HEK293 (cell line): ENCODE results near the gene UNC5B.
A peak's percentile ranks its signal among the peaks of the same experiment; 100 is the strongest.

Experiments
- GFI1B ChIP-seq: fragments of 450-650 bp; formaldehyde crosslinking; IDR thresholded peaks from 2 replicates; pipeline ENCODE4 v1.5.1; 2016; ENCODE audit warnings: missing biosample characterization, missing genetic modification characterization
- HOXA7 ChIP-seq: sonication (generic); formaldehyde crosslinking; IDR thresholded peaks from 2 replicates; pipeline ENCODE4 v1.8.1; 2022; ENCODE audit warnings: missing genetic modification reagents, borderline replicate concordance
- PRDM1 ChIP-seq: fragments of 450-650 bp; formaldehyde crosslinking; IDR thresholded peaks from 2 replicates; pipeline ENCODE4; 2016; ENCODE audit warnings: missing biosample characterization, missing genetic modification characterization
- REPIN1 ChIP-seq: fragments of 450-650 bp; formaldehyde crosslinking; IDR thresholded peaks from 2 replicates; pipeline ENCODE4 v1.5.1; 2017; ENCODE audit warnings: missing biosample characterization, missing genetic modification characterization, low read depth
- SCRT1 ChIP-seq: fragments of 450-650 bp; formaldehyde crosslinking; IDR thresholded peaks from 2 replicates; pipeline ENCODE4 v1.5.1; 2016; ENCODE audit warnings: missing biosample characterization, missing genetic modification characterization, borderline replicate concordance
- YY2 ChIP-seq: fragments of 450-650 bp; formaldehyde crosslinking; IDR thresholded peaks from 2 replicates; pipeline ENCODE4 v1.5.1; 2016; ENCODE audit warnings: missing biosample characterization, missing genetic modification characterization
- ZFP41 ChIP-seq: fragments of 450-650 bp; formaldehyde crosslinking; IDR thresholded peaks from 2 replicates; pipeline ENCODE4 v1.5.1; 2016; ENCODE audit warnings: missing biosample characterization, missing genetic modification characterization, borderline replicate concordance
- ZIC2 ChIP-seq: fragments of 450-650 bp; formaldehyde crosslinking; IDR thresholded peaks from 2 replicates; pipeline ENCODE4 v1.5.1; 2016; ENCODE audit warnings: missing biosample characterization, missing genetic modification characterization
- ZNF112 ChIP-seq: fragments of 450-650 bp; formaldehyde crosslinking; IDR thresholded peaks from 2 replicates; pipeline ENCODE4 v1.5.0; 2017; ENCODE audit warnings: missing biosample characterization, missing genetic modification characterization
- ZNF146 ChIP-seq: fragments of 450-650 bp; formaldehyde crosslinking; IDR thresholded peaks from 2 replicates; pipeline ENCODE4 v1.5.1; 2016; ENCODE audit warnings: missing biosample characterization, missing genetic modification characterization
- ZNF16 ChIP-seq: fragments of 450-650 bp; formaldehyde crosslinking; IDR thresholded peaks from 2 replicates; pipeline ENCODE4 v1.5.1; 2016; ENCODE audit warnings: low read depth, missing biosample characterization, missing genetic modification characterization
- ZNF169 ChIP-seq: fragments of 450-650 bp; formaldehyde crosslinking; IDR thresholded peaks from 2 replicates; pipeline ENCODE4 v1.5.1; 2016; ENCODE audit warnings: missing biosample characterization, missing genetic modification characterization
- ZNF24 ChIP-seq: fragments of 450-650 bp; formaldehyde crosslinking; IDR thresholded peaks from 2 replicates; pipeline ENCODE4 v1.5.1; 2016; ENCODE audit warnings: missing biosample characterization, missing genetic modification characterization
- ZNF292 ChIP-seq: fragments of 450-650 bp; formaldehyde crosslinking; IDR thresholded peaks from 2 replicates; pipeline ENCODE4 v1.5.1; 2016; ENCODE audit warnings: low read depth, missing biosample characterization, missing genetic modification characterization, borderline replicate concordance
- ZNF302 ChIP-seq: fragments of 450-650 bp; formaldehyde crosslinking; IDR thresholded peaks from 2 replicates; pipeline ENCODE4 v1.5.1; 2016; ENCODE audit warnings: missing biosample characterization, missing genetic modification characterization, low read depth
- ZNF473 ChIP-seq: fragments of 450-650 bp; formaldehyde crosslinking; IDR thresholded peaks from 2 replicates; pipeline ENCODE4 v1.5.1; 2017; ENCODE audit warnings: missing biosample characterization, missing genetic modification characterization
- ZNF626 ChIP-seq: fragments of 450-650 bp; sonication (Bioruptor Pico); formaldehyde crosslinking; IDR thresholded peaks from 2 replicates; pipeline ENCODE4 v1.5.1; 2018; ENCODE audit warnings: missing biosample characterization, missing genetic modification characterization, inconsistent platforms
- ZNF76 ChIP-seq: fragments of 450-650 bp; formaldehyde crosslinking; IDR thresholded peaks from 2 replicates; pipeline ENCODE4; 2016; ENCODE audit warnings: low read depth, missing biosample characterization, missing genetic modification characterization, borderline replicate concordance
- TF ChIP-seq, protein P1 (sequence below): fragments of 450-650 bp; formaldehyde crosslinking; IDR thresholded peaks from 2 replicates; pipeline ENCODE4 v1.5.1; 2016; ENCODE audit warnings: missing biosample characterization, missing genetic modification characterization
- TF ChIP-seq, protein P2 (sequence below): fragments of 450-650 bp; formaldehyde crosslinking; IDR thresholded peaks from 2 replicates; pipeline ENCODE4 v1.5.1; 2016; ENCODE audit warnings: missing biosample characterization, missing genetic modification characterization
- TF ChIP-seq, protein P3 (sequence below): fragments of 450-650 bp; formaldehyde crosslinking; conservative IDR thresholded peaks from 2 replicates; pipeline ENCODE4 v1.5.1; 2016; ENCODE audit warnings: low read depth, missing biosample characterization, missing genetic modification characterization
- TF ChIP-seq, protein P4 (sequence below): fragments of 450-650 bp; IDR thresholded peaks from 2 replicates; pipeline ENCODE4 v1.5.1; 2018; ENCODE audit warnings: missing biosample characterization, mild to moderate bottlenecking, missing genetic modification characterization
- TF ChIP-seq, protein P5 (sequence below): fragments of 450-650 bp; formaldehyde crosslinking; IDR thresholded peaks from 2 replicates; pipeline ENCODE4; 2016; ENCODE audit warnings: missing biosample characterization, missing genetic modification characterization
- TF ChIP-seq, protein P6 (sequence below): fragments of 450-650 bp; formaldehyde crosslinking; IDR thresholded peaks from 2 replicates; pipeline ENCODE4 v1.5.1; 2016; ENCODE audit warnings: missing biosample characterization, missing genetic modification characterization, borderline replicate concordance
- TF ChIP-seq, protein P7 (sequence below): fragments of 450-650 bp; formaldehyde crosslinking; IDR thresholded peaks from 2 replicates; pipeline ENCODE4 v1.5.1; 2016; ENCODE audit warnings: missing biosample characterization, missing genetic modification characterization

Gene UNC5B

DNA sequence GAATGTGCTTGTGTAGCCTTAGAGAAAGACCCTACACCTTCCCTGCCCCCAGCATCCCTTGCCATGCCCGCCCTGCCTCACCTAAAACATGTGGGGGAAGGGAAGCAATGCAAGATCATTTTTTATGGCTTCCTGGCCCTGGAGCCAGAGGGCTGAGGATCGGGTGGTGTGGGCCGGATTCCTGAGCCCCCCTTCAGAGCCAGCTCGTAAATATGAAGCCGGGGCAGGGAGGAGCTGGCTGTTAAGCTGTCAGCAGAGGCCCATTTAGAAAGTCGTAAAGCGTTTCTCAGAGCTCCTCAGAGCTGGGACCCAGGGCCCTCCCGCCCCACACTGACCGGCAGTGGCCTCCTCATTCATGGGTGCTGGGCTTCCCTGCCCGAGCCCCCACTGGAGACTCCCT lies 23.9 kb downstream of the UNC5B start (continued):
- TF ChIP-seq ZNF473: no peak
- TF ChIP-seq, protein P1, sequence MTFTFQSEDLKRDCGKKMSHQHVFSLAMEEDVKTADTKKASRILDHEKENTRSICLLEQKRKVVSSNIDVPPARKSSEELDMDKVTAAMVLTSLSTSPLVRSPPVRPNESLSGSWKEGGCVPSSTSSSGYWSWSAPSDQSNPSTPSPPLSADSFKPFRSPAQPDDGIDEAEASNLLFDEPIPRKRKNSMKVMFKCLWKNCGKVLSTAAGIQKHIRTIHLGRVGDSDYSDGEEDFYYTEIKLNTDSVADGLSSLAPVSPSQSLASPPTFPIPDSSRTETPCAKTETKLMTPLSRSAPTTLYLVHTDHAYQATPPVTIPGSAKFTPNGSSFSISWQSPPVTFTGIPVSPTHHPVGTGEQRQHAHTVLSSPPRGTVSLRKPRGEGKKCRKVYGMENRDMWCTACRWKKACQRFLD: no peak
- no peak for TF ChIP-seq ZNF169
- TF ChIP-seq ZNF76 (tag by site-specific recombination): no peak
- no peak for TF ChIP-seq ZNF112 (tag by site-specific recombination)
- TF ChIP-seq, protein P2, sequence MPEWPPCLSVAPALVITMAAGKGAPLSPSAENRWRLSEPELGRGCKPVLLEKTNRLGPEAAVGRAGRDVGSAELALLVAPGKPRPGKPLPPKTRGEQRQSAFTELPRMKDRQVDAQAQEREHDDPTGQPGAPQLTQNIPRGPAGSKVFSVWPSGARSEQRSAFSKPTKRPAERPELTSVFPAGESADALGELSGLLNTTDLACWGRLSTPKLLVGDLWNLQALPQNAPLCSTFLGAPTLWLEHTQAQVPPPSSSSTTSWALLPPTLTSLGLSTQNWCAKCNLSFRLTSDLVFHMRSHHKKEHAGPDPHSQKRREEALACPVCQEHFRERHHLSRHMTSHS (tag by site-specific recombination): no peak
- no peak for TF ChIP-seq GFI1B
- no peak for TF ChIP-seq ZNF626 (tag by site-specific recombination)
- TF ChIP-seq ZNF16: no peak
- no peak for TF ChIP-seq ZNF24 (tag by site-specific recombination)
- TF ChIP-seq HOXA7 (CRISPR knock-in tag): no peak
- no peak for TF ChIP-seq SCRT1 (tag by site-specific recombination)
- TF ChIP-seq, protein P3, sequence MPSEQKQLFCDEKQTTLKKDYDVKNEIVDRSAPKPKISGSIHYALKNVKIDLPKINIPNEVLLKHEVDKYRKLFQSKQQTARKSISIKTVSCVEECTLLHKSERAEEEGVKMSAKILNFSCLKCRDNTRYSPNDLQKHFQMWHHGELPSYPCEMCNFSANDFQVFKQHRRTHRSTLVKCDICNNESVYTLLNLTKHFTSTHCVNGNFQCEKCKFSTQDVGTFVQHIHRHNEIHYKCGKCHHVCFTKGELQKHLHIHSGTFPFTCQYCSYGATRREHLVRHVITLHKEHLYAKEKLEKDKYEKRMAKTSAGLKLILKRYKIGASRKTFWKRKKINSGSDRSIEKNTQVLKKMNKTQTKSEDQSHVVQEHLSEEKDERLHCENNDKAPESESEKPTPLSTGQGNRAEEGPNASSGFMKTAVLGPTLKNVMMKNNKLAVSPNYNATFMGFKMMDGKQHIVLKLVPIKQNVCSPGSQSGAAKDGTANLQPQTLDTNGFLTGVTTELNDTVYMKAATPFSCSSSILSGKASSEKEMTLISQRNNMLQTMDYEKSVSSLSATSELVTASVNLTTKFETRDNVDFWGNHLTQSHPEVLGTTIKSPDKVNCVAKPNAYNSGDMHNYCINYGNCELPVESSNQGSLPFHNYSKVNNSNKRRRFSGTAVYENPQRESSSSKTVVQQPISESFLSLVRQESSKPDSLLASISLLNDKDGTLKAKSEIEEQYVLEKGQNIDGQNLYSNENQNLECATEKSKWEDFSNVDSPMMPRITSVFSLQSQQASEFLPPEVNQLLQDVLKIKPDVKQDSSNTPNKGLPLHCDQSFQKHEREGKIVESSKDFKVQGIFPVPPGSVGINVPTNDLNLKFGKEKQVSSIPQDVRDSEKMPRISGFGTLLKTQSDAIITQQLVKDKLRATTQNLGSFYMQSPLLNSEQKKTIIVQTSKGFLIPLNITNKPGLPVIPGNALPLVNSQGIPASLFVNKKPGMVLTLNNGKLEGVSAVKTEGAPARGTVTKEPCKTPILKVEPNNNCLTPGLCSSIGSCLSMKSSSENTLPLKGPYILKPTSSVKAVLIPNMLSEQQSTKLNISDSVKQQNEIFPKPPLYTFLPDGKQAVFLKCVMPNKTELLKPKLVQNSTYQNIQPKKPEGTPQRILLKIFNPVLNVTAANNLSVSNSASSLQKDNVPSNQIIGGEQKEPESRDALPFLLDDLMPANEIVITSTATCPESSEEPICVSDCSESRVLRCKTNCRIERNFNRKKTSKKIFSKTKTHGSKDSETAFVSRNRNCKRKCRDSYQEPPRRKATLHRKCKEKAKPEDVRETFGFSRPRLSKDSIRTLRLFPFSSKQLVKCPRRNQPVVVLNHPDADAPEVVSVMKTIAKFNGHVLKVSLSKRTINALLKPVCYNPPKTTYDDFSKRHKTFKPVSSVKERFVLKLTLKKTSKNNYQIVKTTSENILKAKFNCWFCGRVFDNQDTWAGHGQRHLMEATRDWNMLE: no peak
- no peak for TF ChIP-seq ZNF146
- TF ChIP-seq ZFP41 (tag by site-specific recombination): no peak
- TF ChIP-seq ZNF302 (tag by site-specific recombination): no peak
- TF ChIP-seq ZIC2 (tag by site-specific recombination): peak; percentile 82
- TF ChIP-seq, protein P4, sequence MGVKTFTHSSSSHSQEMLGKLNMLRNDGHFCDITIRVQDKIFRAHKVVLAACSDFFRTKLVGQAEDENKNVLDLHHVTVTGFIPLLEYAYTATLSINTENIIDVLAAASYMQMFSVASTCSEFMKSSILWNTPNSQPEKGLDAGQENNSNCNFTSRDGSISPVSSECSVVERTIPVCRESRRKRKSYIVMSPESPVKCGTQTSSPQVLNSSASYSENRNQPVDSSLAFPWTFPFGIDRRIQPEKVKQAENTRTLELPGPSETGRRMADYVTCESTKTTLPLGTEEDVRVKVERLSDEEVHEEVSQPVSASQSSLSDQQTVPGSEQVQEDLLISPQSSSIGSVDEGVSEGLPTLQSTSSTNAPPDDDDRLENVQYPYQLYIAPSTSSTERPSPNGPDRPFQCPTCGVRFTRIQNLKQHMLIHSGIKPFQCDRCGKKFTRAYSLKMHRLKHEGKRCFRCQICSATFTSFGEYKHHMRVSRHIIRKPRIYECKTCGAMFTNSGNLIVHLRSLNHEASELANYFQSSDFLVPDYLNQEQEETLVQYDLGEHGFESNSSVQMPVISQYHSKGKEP (tag by site-specific recombination): peak; percentile 84; the same call in 1 of the 2 replicates
- TF ChIP-seq, protein P5, sequence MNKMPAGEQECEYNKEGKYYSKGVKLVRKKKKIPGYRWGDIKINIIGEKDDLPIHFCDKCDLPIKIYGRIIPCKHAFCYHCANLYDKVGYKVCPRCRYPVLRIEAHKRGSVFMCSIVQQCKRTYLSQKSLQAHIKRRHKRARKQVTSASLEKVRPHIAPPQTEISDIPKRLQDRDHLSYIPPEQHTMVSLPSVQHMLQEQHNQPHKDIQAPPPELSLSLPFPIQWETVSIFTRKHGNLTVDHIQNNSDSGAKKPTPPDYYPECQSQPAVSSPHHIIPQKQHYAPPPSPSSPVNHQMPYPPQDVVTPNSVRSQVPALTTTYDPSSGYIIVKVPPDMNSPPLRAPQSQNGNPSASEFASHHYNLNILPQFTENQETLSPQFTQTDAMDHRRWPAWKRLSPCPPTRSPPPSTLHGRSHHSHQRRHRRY (tag by site-specific recombination): no peak
- no peak for TF ChIP-seq REPIN1
- TF ChIP-seq ZNF292 (tag by site-specific recombination): no peak
- no peak for TF ChIP-seq YY2 (tag by site-specific recombination)
- no peak for TF ChIP-seq PRDM1 (tag by site-specific recombination)
- TF ChIP-seq, protein P6, sequence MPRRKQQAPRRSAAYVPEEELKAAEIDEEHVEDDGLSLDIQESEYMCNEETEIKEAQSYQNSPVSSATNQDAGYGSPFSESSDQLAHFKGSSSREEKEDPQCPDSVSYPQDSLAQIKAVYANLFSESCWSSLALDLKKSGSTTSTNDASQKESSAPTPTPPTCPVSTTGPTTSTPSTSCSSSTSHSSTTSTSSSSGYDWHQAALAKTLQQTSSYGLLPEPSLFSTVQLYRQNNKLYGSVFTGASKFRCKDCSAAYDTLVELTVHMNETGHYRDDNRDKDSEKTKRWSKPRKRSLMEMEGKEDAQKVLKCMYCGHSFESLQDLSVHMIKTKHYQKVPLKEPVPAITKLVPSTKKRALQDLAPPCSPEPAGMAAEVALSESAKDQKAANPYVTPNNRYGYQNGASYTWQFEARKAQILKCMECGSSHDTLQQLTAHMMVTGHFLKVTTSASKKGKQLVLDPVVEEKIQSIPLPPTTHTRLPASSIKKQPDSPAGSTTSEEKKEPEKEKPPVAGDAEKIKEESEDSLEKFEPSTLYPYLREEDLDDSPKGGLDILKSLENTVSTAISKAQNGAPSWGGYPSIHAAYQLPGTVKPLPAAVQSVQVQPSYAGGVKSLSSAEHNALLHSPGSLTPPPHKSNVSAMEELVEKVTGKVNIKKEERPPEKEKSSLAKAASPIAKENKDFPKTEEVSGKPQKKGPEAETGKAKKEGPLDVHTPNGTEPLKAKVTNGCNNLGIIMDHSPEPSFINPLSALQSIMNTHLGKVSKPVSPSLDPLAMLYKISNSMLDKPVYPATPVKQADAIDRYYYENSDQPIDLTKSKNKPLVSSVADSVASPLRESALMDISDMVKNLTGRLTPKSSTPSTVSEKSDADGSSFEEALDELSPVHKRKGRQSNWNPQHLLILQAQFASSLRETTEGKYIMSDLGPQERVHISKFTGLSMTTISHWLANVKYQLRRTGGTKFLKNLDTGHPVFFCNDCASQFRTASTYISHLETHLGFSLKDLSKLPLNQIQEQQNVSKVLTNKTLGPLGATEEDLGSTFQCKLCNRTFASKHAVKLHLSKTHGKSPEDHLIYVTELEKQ (tag by site-specific recombination): no peak; the same call in 1 of the 2 replicates
- TF ChIP-seq, protein P7, sequence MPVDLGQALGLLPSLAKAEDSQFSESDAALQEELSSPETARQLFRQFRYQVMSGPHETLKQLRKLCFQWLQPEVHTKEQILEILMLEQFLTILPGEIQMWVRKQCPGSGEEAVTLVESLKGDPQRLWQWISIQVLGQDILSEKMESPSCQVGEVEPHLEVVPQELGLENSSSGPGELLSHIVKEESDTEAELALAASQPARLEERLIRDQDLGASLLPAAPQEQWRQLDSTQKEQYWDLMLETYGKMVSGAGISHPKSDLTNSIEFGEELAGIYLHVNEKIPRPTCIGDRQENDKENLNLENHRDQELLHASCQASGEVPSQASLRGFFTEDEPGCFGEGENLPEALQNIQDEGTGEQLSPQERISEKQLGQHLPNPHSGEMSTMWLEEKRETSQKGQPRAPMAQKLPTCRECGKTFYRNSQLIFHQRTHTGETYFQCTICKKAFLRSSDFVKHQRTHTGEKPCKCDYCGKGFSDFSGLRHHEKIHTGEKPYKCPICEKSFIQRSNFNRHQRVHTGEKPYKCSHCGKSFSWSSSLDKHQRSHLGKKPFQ (tag by site-specific recombination): peak; percentile 59; the same call in 1 of the 2 replicates
